Stimulated activated CD8-positive, alpha-beta memory T cell treated with anti-CD3 and anti-CD28 coated beads, Interleukin-4, amount 100 ng/mL, for 4 hours (primary cell): Measurements from ENCODE around the gene RAPGEF1.
"Not testable (repeated sequence)": the region's sequence is repeated elsewhere in the genome, so short reads cannot be mapped to it uniquely, and the experiment has no call there.

ENCODE experiments used
- DNase-seq, 2 donors: peaks; one replicate each; pipeline ENCODE4 v3.0.0-alpha.2; 2020; ENCODE audit warnings: low read depth in 2 of 2, low spot score in 1 of 2

Gene RAPGEF1

DNA sequence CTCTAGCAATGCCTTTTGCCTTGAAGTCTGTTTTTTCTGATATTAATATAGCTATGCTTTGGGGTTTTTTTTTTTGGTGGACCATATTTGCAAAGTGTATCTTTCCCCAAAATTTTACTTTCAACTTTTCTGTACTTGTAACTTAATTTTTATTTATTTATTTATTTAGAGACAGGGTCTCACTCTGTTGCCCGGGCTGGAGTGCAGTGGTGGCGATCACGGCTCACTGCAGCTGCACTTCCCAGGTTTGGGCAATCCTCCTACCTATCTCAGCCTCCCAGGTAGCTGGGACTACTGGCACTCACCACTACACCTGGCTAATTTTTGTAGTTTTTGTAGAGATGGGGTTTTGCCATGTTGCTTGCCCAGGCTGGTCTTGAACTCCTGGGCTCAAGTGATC, 173.7 kb downstream of the RAPGEF1 start:
- no peak for DNase-seq

DNA sequence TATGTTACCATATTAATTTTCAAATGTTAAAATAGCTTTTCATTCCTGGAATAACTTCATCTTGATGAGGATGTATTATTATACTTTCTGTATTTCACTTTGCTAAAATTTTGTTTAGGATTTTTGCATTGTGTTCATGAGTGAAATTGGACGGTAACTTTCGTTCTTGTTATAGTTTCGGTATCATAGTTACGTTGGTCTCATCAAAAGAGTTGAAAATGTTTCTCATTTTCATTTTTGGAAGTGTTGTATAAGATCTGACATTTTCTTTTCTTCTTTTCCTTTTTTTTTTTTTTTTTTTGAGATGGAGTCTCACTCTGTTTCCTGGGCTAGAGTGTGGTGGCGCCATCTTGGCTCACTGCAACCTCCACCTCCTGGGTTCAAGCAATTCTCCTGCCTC, 174.5 kb downstream of the RAPGEF1 start:
- no peak for DNase-seq

GRCh38 chr9:131562032-131562959, 177.6 kb downstream of the RAPGEF1 start:
- DNase-seq: no peak

- DNase-seq: no peak
Measured at GRCh38 chr9:131559421-131560000, 180.4 kb downstream of the RAPGEF1 start.

GRCh38 chr9:131557855-131558548, 181.9 kb downstream of the RAPGEF1 start:
- DNase-seq: no peak

- DNase-seq: no peak
Measured at GRCh38 chr9:131555841-131556673, 183.8 kb downstream of the RAPGEF1 start.

DNA sequence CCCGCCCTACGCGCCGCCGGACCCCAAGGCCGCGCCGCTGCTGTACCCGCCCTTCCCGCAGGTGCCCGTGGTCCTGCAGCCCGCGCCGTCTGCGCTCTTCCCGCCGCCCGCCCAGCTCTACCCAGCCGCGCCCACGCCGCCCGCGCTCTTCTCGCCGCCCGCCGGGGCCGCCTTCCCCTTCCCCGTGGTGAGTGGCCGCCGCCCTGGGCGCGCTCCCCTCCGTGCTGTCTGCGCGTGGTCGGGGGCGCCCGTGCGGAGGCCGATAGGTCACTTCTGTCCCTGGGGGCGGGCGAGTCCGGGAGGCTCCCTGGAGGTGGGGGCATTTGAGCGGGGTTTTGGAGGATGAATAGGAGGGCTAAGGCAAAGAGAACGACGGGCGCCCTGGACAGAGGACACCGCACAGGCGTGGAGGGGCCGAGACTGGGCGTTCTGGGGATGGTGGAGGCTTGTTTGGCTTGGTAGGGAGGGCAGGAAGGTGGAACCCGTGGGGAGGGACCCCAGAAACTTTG, 185.0 kb downstream of the RAPGEF1 start:
- no peak for DNase-seq

DNA sequence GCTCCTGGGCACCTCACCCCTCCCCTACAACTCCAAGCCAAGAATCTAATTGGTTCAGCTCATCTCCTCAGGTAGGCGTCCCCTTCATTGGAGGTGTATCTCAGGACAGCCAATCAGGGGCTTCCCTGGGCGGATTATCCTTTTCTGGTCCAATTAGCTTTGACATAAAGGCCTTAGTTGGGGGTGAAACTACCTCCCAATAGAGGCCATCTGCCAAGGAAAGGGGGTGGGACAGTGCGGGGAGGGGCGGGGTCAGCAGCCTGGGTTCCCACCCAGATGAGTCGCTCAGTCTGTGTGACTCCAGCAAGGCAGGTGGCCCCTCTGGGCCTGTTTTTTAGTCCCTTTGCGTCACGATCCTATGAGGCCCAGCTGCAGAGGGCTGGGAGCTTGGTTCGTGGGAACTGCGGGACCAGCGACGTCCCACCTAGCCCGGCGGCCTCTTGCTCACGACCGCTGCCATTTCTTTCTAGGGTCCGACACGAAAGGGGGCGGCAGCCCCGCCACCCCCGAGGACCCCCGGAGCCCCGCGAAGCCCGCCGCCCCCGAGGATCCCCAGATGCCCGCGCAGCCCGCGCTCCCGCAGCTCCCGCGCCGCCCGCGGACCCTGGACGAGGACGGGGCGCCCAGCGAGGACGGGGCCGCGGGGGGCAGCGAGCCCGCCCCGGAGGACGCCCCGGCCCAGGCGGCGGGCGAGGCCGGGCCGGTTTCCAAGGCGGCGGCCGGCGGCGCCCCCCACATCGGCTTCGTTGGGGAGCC, 185.6 kb downstream of the RAPGEF1 start:
- DNase-seq: no peak

GRCh38 chr9:131552030-131552429, 187.8 kb downstream of the RAPGEF1 start:
- DNase-seq: no peak

- DNase-seq: not testable (repeated sequence)
Measured at GRCh38 chr9:131550465-131550864, 189.4 kb downstream of the RAPGEF1 start.

DNA sequence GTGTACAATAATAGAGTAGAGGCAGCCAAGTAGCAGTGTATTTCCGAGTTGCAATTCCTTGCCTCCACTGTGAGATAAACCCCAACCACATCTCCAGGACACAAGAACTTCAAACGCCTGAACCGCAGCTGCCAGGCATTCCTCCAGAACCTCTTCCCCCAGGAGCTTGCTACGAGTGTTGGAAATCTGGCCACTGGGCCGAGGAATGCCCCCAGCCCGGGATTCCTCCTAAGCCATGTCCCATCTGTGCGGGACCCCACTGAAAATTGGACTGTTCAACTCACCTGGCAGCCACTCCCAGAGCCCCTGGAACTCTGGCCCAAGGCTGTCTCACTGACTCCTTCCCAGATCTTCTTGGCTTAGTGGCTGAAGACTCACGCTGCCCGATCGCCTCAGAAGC, 190.7 kb downstream of the RAPGEF1 start:
- not testable (repeated sequence) for DNase-seq

DNA sequence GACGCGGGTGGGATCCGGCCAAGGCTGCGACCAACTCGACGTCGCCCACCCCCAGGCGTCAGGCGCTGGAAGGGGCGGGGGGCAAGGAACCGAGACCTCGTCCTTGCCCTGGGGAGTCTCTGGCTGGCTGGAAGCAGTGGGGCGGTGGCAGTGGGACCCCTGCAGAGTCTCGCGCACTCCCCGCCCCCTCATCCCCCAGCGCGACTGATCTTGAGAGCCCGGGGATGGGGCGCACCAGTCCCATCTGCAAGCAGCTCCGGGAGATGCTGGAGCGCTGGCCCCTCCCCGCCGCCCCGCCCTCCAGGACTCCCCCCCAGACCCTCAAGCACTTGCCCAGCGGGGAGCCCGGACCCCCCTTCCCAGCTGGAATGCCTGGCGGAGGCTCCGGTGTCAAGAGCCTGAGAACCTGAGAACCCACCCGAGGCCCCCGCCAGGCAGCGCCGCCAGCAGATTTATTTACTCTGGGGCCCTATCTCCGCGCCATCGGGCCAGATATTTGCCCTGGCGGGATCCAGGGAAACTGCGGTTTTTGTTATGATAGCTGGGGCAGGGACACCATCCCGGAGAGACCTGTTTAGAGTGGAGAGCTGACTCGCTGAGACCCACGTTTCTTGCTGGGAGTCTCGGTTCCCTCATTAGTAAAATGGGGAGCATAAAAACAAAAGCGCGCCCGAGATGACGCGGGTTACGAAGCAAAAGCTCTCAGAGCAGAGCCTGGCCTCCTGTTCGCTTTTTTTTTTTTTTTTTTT, 193.4 kb downstream of the RAPGEF1 start:
- DNase-seq: no peak

- DNase-seq: no peak
Measured at GRCh38 chr9:131545786-131546335, 194.0 kb downstream of the RAPGEF1 start.

DNA sequence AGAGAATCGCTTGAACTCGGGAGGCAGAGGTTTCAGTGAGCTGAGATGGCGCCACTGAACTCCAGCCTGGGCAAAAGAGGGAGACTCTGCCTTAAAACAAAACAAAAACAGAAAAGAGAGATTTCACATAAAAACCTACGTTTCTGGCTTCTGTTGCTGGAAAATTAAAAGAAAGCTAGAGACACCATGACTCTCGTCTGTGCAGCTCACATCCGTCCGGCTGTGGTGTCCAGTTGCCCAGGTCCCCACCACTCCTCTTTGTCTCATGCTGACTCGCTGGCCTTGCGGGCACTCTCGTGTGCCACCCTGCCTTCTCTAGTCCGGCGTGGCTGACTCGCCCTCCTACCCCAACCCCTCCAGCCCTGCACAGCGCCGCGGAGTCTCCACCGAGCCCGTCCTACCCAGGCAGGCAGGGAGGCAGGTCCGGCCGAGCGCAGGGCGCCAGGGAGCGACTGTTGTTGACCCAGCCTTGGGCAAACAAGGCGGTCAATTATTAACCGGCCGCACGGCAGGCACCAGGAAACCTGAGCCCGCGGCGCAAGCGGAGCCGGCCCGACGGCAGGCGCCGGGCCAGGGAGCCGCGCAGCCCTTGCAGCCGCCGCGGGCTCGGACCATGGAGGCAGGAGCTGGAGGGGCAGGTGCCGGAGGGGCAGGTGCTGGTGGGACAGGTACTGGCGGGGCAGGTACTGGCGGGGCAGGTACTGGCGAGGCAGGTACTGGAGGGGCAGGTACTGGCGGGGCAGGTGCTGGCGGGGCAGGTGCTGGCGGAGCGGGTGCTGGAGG, 194.7 kb downstream of the RAPGEF1 start, which contains the start of gene PRRT1B:
TSS of gene PRRT1B (plus strand) at position 521 of the 783 bp plus-strand sequence. CDS start at position 614, 93 bp downstream.
- DNase-seq: no peak

DNA sequence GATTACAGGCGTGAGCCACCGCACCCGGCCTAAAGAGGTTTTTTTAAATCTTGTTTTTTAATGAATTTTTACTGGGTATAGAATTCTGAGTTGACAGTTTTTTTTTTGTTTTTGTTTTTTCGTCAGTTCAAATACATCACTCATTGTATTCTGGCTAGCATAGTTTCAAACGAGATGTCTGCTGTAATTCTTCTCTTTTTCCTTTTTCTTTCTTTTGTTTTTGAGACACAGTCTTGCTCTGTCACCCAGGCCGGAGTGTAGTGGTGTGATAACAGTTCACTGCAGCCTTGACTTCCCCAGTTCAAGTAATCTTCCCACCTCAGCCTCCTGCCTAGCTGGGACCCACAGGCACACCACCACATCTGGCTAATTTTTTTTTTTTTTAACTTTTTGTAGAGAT, 196.7 kb downstream of the RAPGEF1 start:
- DNase-seq: no peak

GRCh38 chr9:131539223-131539923, 200.5 kb downstream of the RAPGEF1 start:
- no peak for DNase-seq

GRCh38 chr9:131537946-131538345, 201.9 kb downstream of the RAPGEF1 start:
- no peak for DNase-seq
